Breast epithelium (tissue), 3 donors: ENCODE results near the gene TBCK.

Source experiments
- CTCF ChIP-seq, 3 donors: fragments of 450-650 bp; IDR thresholded peaks; one replicate each; pipeline ENCODE4 v1.5.1; 2016 to 2017; ENCODE audit warnings: antibody characterized with exemption in 3 of 3, mild to moderate bottlenecking in 3 of 3, moderate library complexity in 3 of 3
- POLR2A ChIP-seq: fragments of 450-650 bp; IDR thresholded peaks from one replicate; pipeline ENCODE4 v1.6.1; 2016; ENCODE audit warnings: antibody characterized with exemption, mild to moderate bottlenecking, moderate library complexity
- POLR2AphosphoS5 ChIP-seq, 3 donors: sonication (generic); formaldehyde crosslinking; IDR thresholded peaks; one replicate each; pipeline ENCODE4 v1.6.1; 2017; ENCODE audit warnings: antibody characterized with exemption in 3 of 3

GRCh38 chr4:106277140-106277675 lies 38.8 kb downstream of the TBCK start:
- TF ChIP-seq CTCF (IDR thresholded peaks at IDR 0.05), result no peak
- TF ChIP-seq POLR2A, result no peak
- TF ChIP-seq POLR2AphosphoS5 (IDR thresholded peaks at IDR 0.05), result no peak
